ENCODE measurements around the gene SSR4.

The SSR4 gene

DNA sequence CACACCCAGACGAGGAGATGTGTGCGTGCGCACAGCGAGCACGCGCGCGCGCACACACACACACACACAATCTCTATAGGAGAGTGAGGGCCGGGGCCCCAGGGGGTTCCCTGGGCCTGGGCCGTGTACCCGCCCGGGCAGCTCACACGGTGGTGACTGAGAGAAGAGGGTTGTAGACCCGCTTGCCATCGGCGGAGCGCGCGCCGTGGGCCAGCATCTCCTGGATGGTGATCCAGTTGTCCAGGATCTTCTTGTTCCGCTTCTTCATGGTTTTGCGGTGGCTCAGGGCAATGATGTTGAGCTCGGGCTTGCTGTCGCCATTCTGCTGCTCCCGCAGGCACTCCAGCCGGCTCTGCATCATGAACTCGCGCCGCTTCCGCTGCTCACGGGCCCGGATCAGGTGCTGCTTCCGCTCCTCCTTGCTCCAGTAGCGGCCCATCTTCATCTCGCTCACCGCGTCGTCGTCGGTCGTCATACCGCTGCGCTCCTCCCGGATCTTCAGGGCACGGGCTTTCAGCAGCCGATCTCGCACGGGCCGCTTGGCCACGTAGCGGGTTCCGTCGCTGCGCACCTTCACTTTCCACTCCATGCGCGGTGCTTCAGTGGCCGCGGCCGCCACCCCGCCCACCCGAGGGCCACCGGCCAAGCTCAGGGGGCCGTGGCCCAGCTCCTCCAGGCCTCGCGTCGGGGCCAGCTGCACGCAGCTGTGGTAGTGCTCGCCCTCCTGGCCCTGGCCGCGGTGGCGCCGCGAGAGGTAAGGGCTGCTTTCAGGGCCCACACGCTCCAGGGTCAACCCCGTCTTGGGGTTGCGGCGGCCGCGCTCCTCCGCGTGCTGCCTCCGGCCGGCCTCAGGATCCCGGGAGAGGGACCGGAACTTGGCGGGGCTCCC, 9.0 kb downstream of the SSR4 start:
- no peak for DNase-seq (ENCODE audit: extremely low spot score)
- TF ChIP-seq HDGF (IDR thresholded peaks at IDR 0.05; ENCODE audit: borderline replicate concordance), result no peak
- TF ChIP-seq FOXA1 (IDR thresholded peaks at IDR 0.05), result no peak
- TF ChIP-seq L3MBTL2 (conservative IDR thresholded peaks at IDR 0.05), result no peak
- no peak for TF ChIP-seq TARDBP (IDR thresholded peaks at IDR 0.05)
- no peak for TF ChIP-seq CTBP1 (IDR thresholded peaks at IDR 0.05; ENCODE audit: borderline replicate concordance)
- TF ChIP-seq FOXK2 (IDR thresholded peaks at IDR 0.05), result no peak
- no peak for TF ChIP-seq SUZ12 (IDR thresholded peaks at IDR 0.05)
- no peak for TF ChIP-seq ELF4 (IDR thresholded peaks at IDR 0.05)
- no peak for TF ChIP-seq LEF1 (IDR thresholded peaks at IDR 0.05; ENCODE audit: borderline replicate concordance)
- TF ChIP-seq NFRKB (IDR thresholded peaks at IDR 0.05), result no peak
- POLR2A ChIA-PET, result interaction anchor here (1.3 to 1.7 kb wide), 2 partner anchors 9 to 125 kb away, joined by 4 read pairs; partner anchors contain the start of genes IDH3G and SSR4
- CTCF ChIA-PET, result no interaction called here

DNA sequence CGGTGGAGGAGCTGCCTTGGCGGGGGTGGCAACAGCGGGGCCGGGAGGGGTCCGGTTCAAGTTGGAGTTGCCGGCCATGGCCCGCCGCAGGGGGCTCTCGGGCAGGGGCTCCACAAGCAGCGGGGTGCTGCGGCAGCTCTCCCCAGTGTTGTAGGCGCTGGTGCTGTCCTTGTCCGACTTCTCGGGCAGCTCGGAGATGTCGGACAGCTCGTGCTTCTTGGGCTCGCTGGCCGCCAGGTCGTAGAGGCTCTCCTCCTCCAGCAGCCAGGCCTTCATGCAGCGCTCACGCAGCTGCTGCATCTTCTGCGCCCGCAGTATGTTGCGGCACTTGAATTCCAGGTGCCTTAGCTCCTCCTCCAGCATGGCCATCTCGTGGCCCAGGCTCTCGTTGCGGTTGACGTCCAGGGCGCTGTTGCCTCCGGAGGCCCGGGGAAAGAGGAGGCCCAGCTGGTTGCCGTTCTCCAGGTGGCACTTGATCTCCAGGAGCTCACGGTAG, 9.7 kb downstream of the SSR4 start:
- ChIA-PET POLR2A (interaction anchor here (1.3 to 1.7 kb wide), 2 partner anchors 10 to 124 kb away, joined by 4 read pairs; partner anchors contain the start of genes IDH3G and SSR4), CTCF (no interaction called here)
- DNase-seq (ENCODE audit: extremely low spot score), result no peak
- no peak for TF ChIP-seq L3MBTL2 (conservative IDR thresholded peaks at IDR 0.05)
- TF ChIP-seq ELF4 (IDR thresholded peaks at IDR 0.05), result no peak
- TF ChIP-seq NFRKB (IDR thresholded peaks at IDR 0.05), result no peak
- no peak for TF ChIP-seq TARDBP (IDR thresholded peaks at IDR 0.05)
- no peak for TF ChIP-seq FOXA1 (IDR thresholded peaks at IDR 0.05)
- no peak for TF ChIP-seq SP1 (IDR thresholded peaks at IDR 0.05)
- no peak for TF ChIP-seq LEF1 (IDR thresholded peaks at IDR 0.05; ENCODE audit: borderline replicate concordance)
- TF ChIP-seq, protein P1, sequence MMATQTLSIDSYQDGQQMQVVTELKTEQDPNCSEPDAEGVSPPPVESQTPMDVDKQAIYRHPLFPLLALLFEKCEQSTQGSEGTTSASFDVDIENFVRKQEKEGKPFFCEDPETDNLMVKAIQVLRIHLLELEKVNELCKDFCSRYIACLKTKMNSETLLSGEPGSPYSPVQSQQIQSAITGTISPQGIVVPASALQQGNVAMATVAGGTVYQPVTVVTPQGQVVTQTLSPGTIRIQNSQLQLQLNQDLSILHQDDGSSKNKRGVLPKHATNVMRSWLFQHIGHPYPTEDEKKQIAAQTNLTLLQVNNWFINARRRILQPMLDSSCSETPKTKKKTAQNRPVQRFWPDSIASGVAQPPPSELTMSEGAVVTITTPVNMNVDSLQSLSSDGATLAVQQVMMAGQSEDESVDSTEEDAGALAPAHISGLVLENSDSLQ (IDR thresholded peaks at IDR 0.05), result no peak
- TF ChIP-seq FOXK2 (IDR thresholded peaks at IDR 0.05), result no peak
- TF ChIP-seq HDGF (IDR thresholded peaks at IDR 0.05; ENCODE audit: borderline replicate concordance), result no peak

DNA sequence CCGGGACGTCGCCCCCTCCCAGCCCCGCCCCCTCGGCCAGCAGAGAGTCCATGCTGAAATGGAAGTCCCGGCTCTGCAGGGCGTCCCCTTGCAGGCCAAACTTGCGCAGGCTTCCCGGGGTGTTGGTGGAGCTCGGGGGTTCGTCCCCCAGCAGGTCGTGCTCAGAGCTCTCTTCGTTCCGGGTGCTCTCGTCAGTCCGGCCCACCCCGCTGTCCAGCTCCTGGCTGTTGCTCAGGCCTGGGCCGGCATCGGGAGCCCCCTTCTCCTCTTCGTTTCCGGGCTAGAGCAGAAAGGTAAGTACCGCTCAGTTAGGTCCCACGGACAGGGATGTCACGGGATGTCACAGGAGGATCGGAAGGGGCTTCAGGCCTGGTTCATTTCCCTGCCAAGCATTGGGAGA, 10.2 kb downstream of the SSR4 start:
- POLR2A ChIA-PET, result interaction anchor here (1.3 to 3.0 kb wide), 2 partner anchors 11 to 123 kb away, joined by 4 to 11 read pairs; partner anchors contain the start of genes IDH3G and SSR4
- TF ChIP-seq ELF4 (IDR thresholded peaks at IDR 0.05) (no peak), BHLHE40 (IDR thresholded peaks at IDR 0.05; ENCODE audit: borderline replicate concordance) (no peak), FOXM1 (IDR thresholded peaks at IDR 0.05; ENCODE audit: borderline replicate concordance) (no peak), HDGF (IDR thresholded peaks at IDR 0.05; ENCODE audit: borderline replicate concordance) (no peak), FOXA1 (IDR thresholded peaks at IDR 0.05) (no peak), ZNF384 (IDR thresholded peaks at IDR 0.05) (no peak), L3MBTL2 (conservative IDR thresholded peaks at IDR 0.05) (no peak), FOXK2 (IDR thresholded peaks at IDR 0.05) (no peak), CTBP1 (IDR thresholded peaks at IDR 0.05; ENCODE audit: borderline replicate concordance) (no peak), SUZ12 (IDR thresholded peaks at IDR 0.05) (no peak), SP1 (IDR thresholded peaks at IDR 0.05) (no peak), LEF1 (IDR thresholded peaks at IDR 0.05; ENCODE audit: borderline replicate concordance) (no peak), TARDBP (IDR thresholded peaks at IDR 0.05) (no peak), ARNT (IDR thresholded peaks at IDR 0.05) (no peak)
- TF ChIP-seq, protein P1 (IDR thresholded peaks at IDR 0.05), result no peak
- no peak for DNase-seq (ENCODE audit: extremely low spot score)
- CTCF ChIA-PET, result no interaction called here

DNA sequence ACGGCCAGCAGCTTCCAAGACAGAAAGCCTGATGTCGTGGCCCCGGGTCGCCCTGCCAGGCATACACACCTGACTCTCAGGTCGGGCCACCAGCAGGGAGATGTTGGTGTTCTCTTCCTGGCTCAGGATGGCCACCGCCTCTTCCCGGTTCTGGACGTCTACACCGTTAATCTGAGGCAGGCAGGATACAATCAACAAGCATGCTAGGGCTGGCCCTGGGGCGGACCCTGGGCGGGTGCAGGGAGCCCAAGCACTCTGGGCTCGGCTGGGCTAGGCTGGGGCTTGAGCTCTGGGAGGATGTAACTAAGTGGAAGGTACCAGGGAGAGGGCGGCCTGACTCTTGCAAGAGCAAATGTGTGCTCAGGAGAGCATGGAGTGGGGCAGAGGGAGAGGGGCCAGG, 11.0 kb downstream of the SSR4 start:
- no peak for TF ChIP-seq FOXM1 (IDR thresholded peaks at IDR 0.05; ENCODE audit: borderline replicate concordance)
- TF ChIP-seq NFRKB (IDR thresholded peaks at IDR 0.05), result no peak
- TF ChIP-seq LEF1 (IDR thresholded peaks at IDR 0.05; ENCODE audit: borderline replicate concordance), result no peak
- TF ChIP-seq FOXA1 (IDR thresholded peaks at IDR 0.05), result no peak
- TF ChIP-seq ARNT (IDR thresholded peaks at IDR 0.05), result no peak
- no peak for DNase-seq (ENCODE audit: extremely low spot score)
- POLR2A ChIA-PET, result interaction anchor here (3.0 kb wide), 1 partner anchor 11 kb away, joined by 11 read pairs; the partner anchor contains the start of genes IDH3G and SSR4
- CTCF ChIA-PET, result interaction anchor here (0.6 kb wide), 1 partner anchor 142 kb away, joined by 3 read pairs; no protein-coding TSS in a partner anchor

GRCh38 chrX:153806999-153807575, 12.6 kb downstream of the SSR4 start:
- ChIA-PET CTCF (no interaction called here), POLR2A (interaction anchor here (3.0 kb wide), 1 partner anchor 13 kb away, joined by 11 read pairs; the partner anchor contains the start of genes IDH3G and SSR4)
- DNase-seq (ENCODE audit: extremely low spot score), result no peak
- TF ChIP-seq ELF4 (IDR thresholded peaks at IDR 0.05), result no peak
- TF ChIP-seq, protein P1 (IDR thresholded peaks at IDR 0.05), result no peak
- no peak for TF ChIP-seq NFRKB (IDR thresholded peaks at IDR 0.05)
- no peak for TF ChIP-seq TARDBP (IDR thresholded peaks at IDR 0.05)
- TF ChIP-seq L3MBTL2 (conservative IDR thresholded peaks at IDR 0.05), result no peak
- TF ChIP-seq ZNF384 (IDR thresholded peaks at IDR 0.05), result no peak
- TF ChIP-seq FOXM1 (IDR thresholded peaks at IDR 0.05; ENCODE audit: borderline replicate concordance), result no peak
- TF ChIP-seq HDGF (IDR thresholded peaks at IDR 0.05; ENCODE audit: borderline replicate concordance), result no peak
- no peak for TF ChIP-seq SUZ12 (IDR thresholded peaks at IDR 0.05)
- no peak for TF ChIP-seq ARNT (IDR thresholded peaks at IDR 0.05)
- no peak for TF ChIP-seq SP1 (IDR thresholded peaks at IDR 0.05)
- no peak for TF ChIP-seq FOXA1 (IDR thresholded peaks at IDR 0.05)
- TF ChIP-seq CTBP1 (IDR thresholded peaks at IDR 0.05; ENCODE audit: borderline replicate concordance), result no peak
- no peak for TF ChIP-seq BHLHE40 (IDR thresholded peaks at IDR 0.05; ENCODE audit: borderline replicate concordance)
- no peak for TF ChIP-seq LEF1 (IDR thresholded peaks at IDR 0.05; ENCODE audit: borderline replicate concordance)
- no peak for TF ChIP-seq FOXK2 (IDR thresholded peaks at IDR 0.05)
